CD4-positive, alpha-beta memory T cell (primary cell): Measurements from ENCODE around the gene SORCS3. TPM values are rescaled to one million over a fixed set of nuclear protein-coding genes. Genes with fewer than 3 reads are reported as not detected.
"Not testable (repeated sequence)": the region's sequence is repeated elsewhere in the genome, so short reads cannot be mapped to it uniquely, and the experiment has no call there.

Experiments used
- CTCF ChIA-PET: fragments of 350-600 bp; sonication (Branson Sonifier 250); formaldehyde crosslinking; loops from one replicate; lab custom pipeline; 2021; ENCODE audit warnings: inconsistent platforms; ENCODE audit not compliant: partially characterized antibody; lab: Charles Lee
- POLR2A ChIA-PET: fragments of 350-600 bp; sonication (Branson Sonifier 250); formaldehyde crosslinking; loops from one replicate; lab custom pipeline; 2021; ENCODE audit not compliant: partially characterized antibody; lab: Charles Lee
- DNase-seq, 5 donors: peaks; one replicate each; pipeline versions ENCODE4 v3.0.0 to v3.0.0-alpha.2; 2020 to 2022; ENCODE audit warnings: mixed read lengths in 1 of 5
- H3K27ac ChIP-seq: one replicate; pipeline ENCODE4 v1.7.0; 2013; ENCODE audit warnings: low read depth, low read length
- H3K27me3 ChIP-seq: 2 replicates; pipeline ENCODE4 v1.7.0; 2013; ENCODE audit warnings: mild to moderate bottlenecking, low read length, moderate library complexity; ENCODE audit not compliant: insufficient read depth
- H3K36me3 ChIP-seq: 2 replicates; pipeline ENCODE4 v1.7.0; 2013; ENCODE audit warnings: mild to moderate bottlenecking, low read length, moderate library complexity; ENCODE audit not compliant: insufficient read depth
- H3K4me1 ChIP-seq: 2 replicates; pipeline ENCODE4 v1.7.0; 2013; ENCODE audit warnings: mild to moderate bottlenecking, low read length, moderate library complexity; ENCODE audit not compliant: insufficient read depth
- H3K4me3 ChIP-seq, 2 donors: one replicate each; pipeline ENCODE4 v1.7.0; 2013; ENCODE audit warnings: low read length in 2 of 2, mild to moderate bottlenecking in 1 of 2
- H3K9me3 ChIP-seq, 2 donors: one replicate each; pipeline ENCODE4 v1.7.0; 2013; ENCODE audit warnings: low read length in 2 of 2, control low read depth in 1 of 2; ENCODE audit not compliant: control insufficient read depth in 1 of 2
- H3K27ac Mint-ChIP-seq, 7 donors: one replicate each; pipeline ENCODE4 v1.8.0; 2020 to 2021; ENCODE audit warnings: mixed read lengths in 7 of 7, mild to moderate bottlenecking in 6 of 7, inconsistent platforms in 3 of 7, moderate library complexity in 3 of 7
- H3K27me3 Mint-ChIP-seq, 2 donors: one replicate each; pipeline ENCODE4 v1.8.0; 2020 to 2021; ENCODE audit warnings: mixed read lengths in 2 of 2
- H3K36me3 Mint-ChIP-seq, 2 donors: one replicate each; pipeline ENCODE4 v1.8.0; 2020 to 2021; ENCODE audit warnings: mixed read lengths in 2 of 2, inconsistent platforms in 1 of 2, mild to moderate bottlenecking in 1 of 2
- H3K4me1 Mint-ChIP-seq, 4 donors: one replicate each; pipeline ENCODE4 v1.8.0; 2020 to 2021; ENCODE audit warnings: mixed read lengths in 4 of 4, mild to moderate bottlenecking in 1 of 4
- H3K4me3 Mint-ChIP-seq, 8 donors: one replicate each; pipeline ENCODE4 v1.8.0; 2020 to 2021; ENCODE audit warnings: mixed read lengths in 8 of 8, mild to moderate bottlenecking in 7 of 8, moderate library complexity in 6 of 8, inconsistent platforms in 3 of 8
- H3K9me3 Mint-ChIP-seq, 8 donors: one replicate each; pipeline ENCODE4 v1.8.0; 2020 to 2021; ENCODE audit warnings: mixed read lengths in 8 of 8, mild to moderate bottlenecking in 5 of 8, inconsistent platforms in 3 of 8, moderate library complexity in 1 of 8
- intact Hi-C: fragments of 100-400 bp; cut with micrococcal nuclease; formaldehyde crosslinking; loops from one replicate; pipeline ENCODE4 v1.15.1; 2023
- polyA plus RNA-seq, 2 donors: library from polyadenylated mRNA; unstranded; fragments of 300-500 nt; fragmentation: Illumina TruSeq; gene quantifications; one replicate each; pipeline ENCODE4 v1.2.3, GENCODE V29; 2021
- total RNA-seq, 2 experiments: library from RNA; stranded (reverse); gene quantifications; one replicate each; pipeline ENCODE4 v1.2.3, GENCODE V29; 2021

The SORCS3 gene
- total and polyA plus RNA-seq, 4 experiments from 2014 or later = 0.06 to 0.21 TPM; not detected in 2

DNA sequence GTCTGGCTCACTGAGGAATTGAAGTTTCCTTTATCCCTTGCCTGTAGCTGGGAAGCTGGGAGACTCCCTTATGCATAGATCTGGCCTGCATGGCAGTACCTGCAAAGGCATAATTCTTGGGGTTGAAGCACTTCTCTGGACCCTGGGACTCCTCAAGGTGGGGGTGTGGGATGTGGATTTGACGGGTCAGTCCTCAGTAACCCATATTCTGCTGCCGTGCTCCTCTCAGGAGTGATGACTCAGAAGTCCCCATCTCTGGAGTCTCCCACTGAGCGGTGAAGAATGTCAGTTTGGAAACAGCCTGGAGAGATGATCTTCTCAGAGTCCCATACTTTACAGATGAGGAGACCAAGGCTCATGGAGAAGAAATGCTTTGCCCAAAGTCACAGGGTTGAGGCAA, 49.0 kb downstream of the SORCS3 start:
- Histone ChIP-seq H3K27ac (no peak overlapping the region), H3K27me3 (no peaks in the 10 kb centered on the region), H3K36me3 (no peaks in the 10 kb centered on the region), H3K9me3 (no peaks in the 10 kb centered on the region), H3K4me3 (no peak overlapping the region), H3K4me1 (no peaks in the 10 kb centered on the region)
- ChIA-PET POLR2A (no interaction called here), CTCF (no interaction called here)
- Mint-ChIP-seq H3K4me1 (no peaks in the 10 kb centered on the region), H3K27me3 (peaks cover 10 to 28% of the 10 kb centered on the region in 2 donors), H3K27ac (no peak overlapping the region), H3K36me3 (no peaks in the 10 kb centered on the region), H3K4me3 (no peak overlapping the region), H3K9me3 (peaks cover 0 to 3% (median 0%) of the 10 kb centered on the region in 8 donors)
- intact Hi-C loops = no loop called here
- no peak for DNase-seq

DNA sequence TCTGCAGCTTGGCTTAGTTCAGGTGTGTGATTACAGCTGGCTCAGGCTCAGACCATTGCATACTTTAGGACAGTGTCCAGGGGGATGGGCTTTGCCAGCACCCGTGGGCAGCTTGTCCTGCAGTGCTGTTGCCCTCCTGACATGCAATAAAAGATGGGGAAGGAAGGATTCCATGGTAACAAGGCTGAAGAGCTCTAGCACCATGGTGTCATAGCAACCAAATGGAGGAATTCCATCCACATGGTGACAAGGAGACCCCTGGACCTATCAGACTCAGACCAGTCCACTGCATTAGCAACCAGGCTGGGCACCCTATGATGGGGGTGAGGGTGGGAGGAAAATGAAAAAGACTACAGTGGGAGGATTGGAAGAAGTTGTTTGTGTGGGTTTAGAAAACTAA, 49.9 kb downstream of the SORCS3 start:
- no peak overlapping the region for H3K4me3 Mint-ChIP-seq
- no peaks in the 10 kb centered on the region for H3K36me3 Mint-ChIP-seq
- intact Hi-C loops = no loop called here
- Histone ChIP-seq H3K4me1 (no peaks in the 10 kb centered on the region), H3K9me3 (no peaks in the 10 kb centered on the region), H3K4me3 (no peak overlapping the region), H3K27me3 (no peaks in the 10 kb centered on the region), H3K36me3 (no peaks in the 10 kb centered on the region), H3K27ac (no peak overlapping the region)
- H3K27ac Mint-ChIP-seq = no peak overlapping the region
- ChIA-PET POLR2A (no interaction called here), CTCF (no interaction called here)
- H3K9me3 Mint-ChIP-seq = peaks cover 0 to 3% (median 0%) of the 10 kb centered on the region in 8 donors
- H3K27me3 Mint-ChIP-seq = peaks cover 10 to 24% of the 10 kb centered on the region in 2 donors
- no peaks in the 10 kb centered on the region for H3K4me1 Mint-ChIP-seq
- no peak for DNase-seq

DNA sequence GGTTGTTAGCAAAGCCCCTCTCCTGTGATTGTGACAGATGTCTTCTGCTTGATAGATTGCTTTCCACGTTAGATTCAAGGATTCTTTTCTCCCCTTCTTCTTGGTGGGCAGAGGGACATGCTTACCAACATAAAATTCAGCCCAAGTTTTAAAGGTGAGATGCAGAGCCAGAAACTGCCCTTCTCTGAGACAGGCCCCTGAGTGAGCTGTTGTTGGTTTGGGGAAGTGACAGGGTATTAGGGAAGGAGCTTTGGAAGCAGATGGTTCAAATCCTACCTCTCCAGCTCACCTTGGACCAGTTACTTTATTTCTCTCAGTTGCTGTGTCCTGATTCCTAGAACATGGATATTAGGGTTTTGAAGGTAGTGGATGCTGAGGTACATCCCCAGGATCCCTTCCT, 53.0 kb downstream of the SORCS3 start:
- Histone ChIP-seq H3K9me3 (no peaks in the 10 kb centered on the region), H3K4me1 (no peaks in the 10 kb centered on the region), H3K27ac (no peak overlapping the region), H3K27me3 (no peaks in the 10 kb centered on the region), H3K36me3 (no peaks in the 10 kb centered on the region), H3K4me3 (no peak overlapping the region)
- no peak overlapping the region for H3K4me3 Mint-ChIP-seq
- ChIA-PET CTCF (no interaction called here), POLR2A (no interaction called here)
- no peaks in the 10 kb centered on the region for H3K4me1 Mint-ChIP-seq
- no peaks in the 10 kb centered on the region for H3K9me3 Mint-ChIP-seq
- no peak overlapping the region for H3K27ac Mint-ChIP-seq
- intact Hi-C loops = no loop called here
- no peak for DNase-seq
- H3K36me3 Mint-ChIP-seq = no peaks in the 10 kb centered on the region
- peaks cover 7 to 14% of the 10 kb centered on the region in 2 donors for H3K27me3 Mint-ChIP-seq

DNA sequence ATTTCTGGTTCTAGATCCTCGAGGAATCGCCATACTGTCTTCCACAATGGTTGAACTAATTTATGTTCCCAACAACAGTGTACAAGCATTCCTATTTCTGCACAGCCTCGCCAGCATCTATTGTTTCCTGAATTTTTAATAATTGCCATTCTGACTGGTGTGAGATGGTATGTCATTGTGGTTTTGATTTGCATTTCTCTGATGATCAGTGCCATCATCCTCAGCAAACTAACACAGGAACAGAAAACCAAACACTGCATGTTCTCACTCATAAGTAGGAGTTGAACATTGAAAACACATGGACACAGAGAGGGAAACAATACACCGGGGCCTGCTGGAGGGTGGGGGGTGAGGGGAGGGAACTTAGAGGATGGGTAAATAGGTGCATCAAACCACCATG, 62.2 kb downstream of the SORCS3 start:
- CTCF ChIA-PET = interaction anchor here (0.6 kb wide), 1 partner anchor 14 kb away, joined by 3 read pairs; no protein-coding TSS in a partner anchor
- DNase-seq, H3K36me3 ChIP-seq, POLR2A ChIA-PET, intact Hi-C loops, H3K9me3 ChIP-seq, H3K27me3 Mint-ChIP-seq, H3K27ac ChIP-seq, H3K9me3 Mint-ChIP-seq, H3K27me3 ChIP-seq, H3K4me1 ChIP-seq, H3K4me3 Mint-ChIP-seq, H3K36me3 Mint-ChIP-seq, H3K4me1 Mint-ChIP-seq, H3K27ac Mint-ChIP-seq, H3K4me3 ChIP-seq: not testable (repeated sequence)

DNA sequence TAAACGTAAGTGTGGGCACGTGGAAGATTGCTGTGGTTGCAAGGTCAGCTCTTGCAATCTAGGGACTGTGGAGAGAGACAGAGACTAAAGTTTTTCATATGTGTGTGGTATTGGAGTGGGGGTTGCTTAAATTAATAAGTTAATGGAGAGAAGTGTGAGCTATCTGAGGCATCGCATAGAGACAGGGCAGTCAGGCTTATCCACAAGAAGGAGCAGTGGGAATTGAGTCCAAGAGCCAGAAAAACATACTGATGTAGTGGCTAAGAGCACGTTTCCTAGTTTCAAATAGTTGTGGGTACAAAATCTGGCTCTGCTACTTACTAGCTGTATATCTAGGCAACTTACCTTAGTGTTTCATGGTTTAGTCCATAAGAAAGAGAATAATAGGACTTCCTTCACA, 65.8 kb downstream of the SORCS3 start:
- no peaks in the 10 kb centered on the region for H3K36me3 ChIP-seq
- H3K27ac ChIP-seq = no peak overlapping the region
- Mint-ChIP-seq H3K4me1 (no peaks in the 10 kb centered on the region), H3K27ac (no peak overlapping the region), H3K27me3 (peaks cover 2 to 6% of the 10 kb centered on the region in 2 donors), H3K4me3 (no peak overlapping the region), H3K9me3 (peaks cover 0 to 2% (median 0%) of the 10 kb centered on the region in 8 donors), H3K36me3 (no peaks in the 10 kb centered on the region)
- DNase-seq = no peak
- no peaks in the 10 kb centered on the region for H3K4me1 ChIP-seq
- H3K4me3 ChIP-seq = no peak overlapping the region
- ChIA-PET POLR2A (no interaction called here), CTCF (no interaction called here)
- H3K9me3 ChIP-seq = no peaks in the 10 kb centered on the region
- H3K27me3 ChIP-seq = no peaks in the 10 kb centered on the region
- intact Hi-C loops = no loop called here

DNA sequence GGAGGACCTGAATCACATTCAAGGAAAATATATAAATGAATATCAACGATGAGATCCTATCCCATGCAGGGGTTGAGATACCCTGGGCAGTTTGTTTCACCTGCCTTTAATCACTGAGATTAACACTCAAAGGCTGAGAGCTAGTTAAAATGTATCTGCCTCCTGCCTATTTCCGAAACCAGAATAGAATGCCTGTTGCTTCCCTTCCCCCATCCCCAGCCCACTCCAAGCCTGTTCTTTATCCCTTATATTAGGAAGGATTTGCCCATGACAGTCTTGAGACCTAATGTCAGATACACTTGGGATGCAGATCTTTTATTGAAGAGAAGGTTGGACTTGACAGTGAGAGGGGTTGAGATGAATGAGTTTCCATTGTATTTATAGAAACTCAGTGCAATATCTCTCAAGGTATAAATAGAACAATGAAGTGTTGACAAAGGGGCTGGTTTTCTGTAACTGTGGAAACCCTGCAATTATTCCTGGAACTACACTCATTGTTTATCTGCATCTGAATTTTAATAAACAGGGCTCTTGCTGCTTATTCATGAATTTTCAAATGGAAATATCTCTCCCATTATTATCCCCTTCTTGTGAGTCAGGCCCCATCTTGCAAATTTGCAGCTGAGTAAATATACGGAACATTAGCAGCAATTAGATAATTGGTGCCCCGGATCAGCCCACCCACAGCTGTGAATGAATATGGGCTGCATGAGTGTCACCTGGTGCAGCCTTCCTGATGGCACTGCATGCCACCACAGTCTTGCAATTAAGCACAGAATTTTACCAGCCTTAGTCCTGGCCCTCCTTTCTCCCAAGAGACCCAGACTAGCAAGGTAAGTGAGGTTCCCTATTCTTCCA, 66.7 kb downstream of the SORCS3 start:
- H3K9me3 ChIP-seq = no peaks in the 10 kb centered on the region
- H3K4me3 ChIP-seq = no peak overlapping the region
- intact Hi-C loops = no loop called here
- no peaks in the 10 kb centered on the region for H3K36me3 ChIP-seq
- Mint-ChIP-seq H3K27me3 (peaks cover 2 to 7% of the 10 kb centered on the region in 2 donors), H3K4me3 (no peak overlapping the region), H3K27ac (no peak overlapping the region), H3K9me3 (peaks cover 0 to 2% (median 0%) of the 10 kb centered on the region in 8 donors), H3K4me1 (no peaks in the 10 kb centered on the region), H3K36me3 (no peaks in the 10 kb centered on the region)
- no peaks in the 10 kb centered on the region for H3K27me3 ChIP-seq
- no peaks in the 10 kb centered on the region for H3K4me1 ChIP-seq
- no peak overlapping the region for H3K27ac ChIP-seq
- CTCF ChIA-PET = no interaction called here
- no peak for DNase-seq
- POLR2A ChIA-PET = no interaction called here

DNA sequence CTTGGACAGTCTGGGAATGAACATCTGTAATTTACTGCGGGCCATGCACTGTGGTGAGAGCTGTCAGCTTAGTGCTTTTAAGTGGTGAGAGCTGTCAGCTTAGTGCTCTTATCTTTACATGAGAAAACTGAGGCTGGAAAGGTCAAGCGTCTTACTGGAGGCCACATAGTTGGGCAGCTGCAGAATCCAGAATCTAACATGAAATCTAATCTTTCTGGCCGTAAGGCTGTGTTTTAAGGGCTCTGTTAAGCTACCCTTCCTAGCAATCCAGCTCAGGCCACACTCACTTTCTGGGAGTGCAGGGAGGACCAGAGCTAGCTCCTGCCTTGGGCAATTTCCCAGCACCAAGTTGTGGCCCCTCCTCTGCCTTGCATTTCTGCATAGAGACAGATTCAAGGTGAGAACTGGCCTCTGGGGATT, 70.2 kb downstream of the SORCS3 start:
- no peaks in the 10 kb centered on the region for H3K27me3 ChIP-seq
- H3K9me3 Mint-ChIP-seq = peaks cover 0 to 5% (median 0%) of the 10 kb centered on the region in 8 donors
- ChIA-PET CTCF (no interaction called here), POLR2A (no interaction called here)
- intact Hi-C loops = no loop called here
- peaks cover 2 to 10% of the 10 kb centered on the region in 2 donors for H3K27me3 Mint-ChIP-seq
- no peak overlapping the region for H3K27ac Mint-ChIP-seq
- H3K9me3 ChIP-seq = no peaks in the 10 kb centered on the region
- no peak overlapping the region for H3K4me3 ChIP-seq
- H3K36me3 ChIP-seq = no peaks in the 10 kb centered on the region
- H3K4me3 Mint-ChIP-seq = no peak overlapping the region
- no peaks in the 10 kb centered on the region for H3K4me1 Mint-ChIP-seq
- no peaks in the 10 kb centered on the region for H3K4me1 ChIP-seq
- DNase-seq = no peak
- no peaks in the 10 kb centered on the region for H3K36me3 Mint-ChIP-seq
- no peak overlapping the region for H3K27ac ChIP-seq
